ENCODE results near the gene TEX51.

Gene TEX51

GRCh38 chr2:126910637-126911036, 11.9 kb downstream of the TEX51 start:
- no peak for DNase-seq (ENCODE audit: low read depth)
- TF ChIP-seq, protein P1, sequence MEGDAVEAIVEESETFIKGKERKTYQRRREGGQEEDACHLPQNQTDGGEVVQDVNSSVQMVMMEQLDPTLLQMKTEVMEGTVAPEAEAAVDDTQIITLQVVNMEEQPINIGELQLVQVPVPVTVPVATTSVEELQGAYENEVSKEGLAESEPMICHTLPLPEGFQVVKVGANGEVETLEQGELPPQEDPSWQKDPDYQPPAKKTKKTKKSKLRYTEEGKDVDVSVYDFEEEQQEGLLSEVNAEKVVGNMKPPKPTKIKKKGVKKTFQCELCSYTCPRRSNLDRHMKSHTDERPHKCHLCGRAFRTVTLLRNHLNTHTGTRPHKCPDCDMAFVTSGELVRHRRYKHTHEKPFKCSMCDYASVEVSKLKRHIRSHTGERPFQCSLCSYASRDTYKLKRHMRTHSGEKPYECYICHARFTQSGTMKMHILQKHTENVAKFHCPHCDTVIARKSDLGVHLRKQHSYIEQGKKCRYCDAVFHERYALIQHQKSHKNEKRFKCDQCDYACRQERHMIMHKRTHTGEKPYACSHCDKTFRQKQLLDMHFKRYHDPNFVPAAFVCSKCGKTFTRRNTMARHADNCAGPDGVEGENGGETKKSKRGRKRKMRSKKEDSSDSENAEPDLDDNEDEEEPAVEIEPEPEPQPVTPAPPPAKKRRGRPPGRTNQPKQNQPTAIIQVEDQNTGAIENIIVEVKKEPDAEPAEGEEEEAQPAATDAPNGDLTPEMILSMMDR (IDR thresholded peaks at IDR 0.05; ENCODE audit: low read length, missing control alignments), result no peak
- no peak overlapping the region for H3K4me3 ChIP-seq (replicated peaks; ENCODE audit: low read depth, low read length)

DNA sequence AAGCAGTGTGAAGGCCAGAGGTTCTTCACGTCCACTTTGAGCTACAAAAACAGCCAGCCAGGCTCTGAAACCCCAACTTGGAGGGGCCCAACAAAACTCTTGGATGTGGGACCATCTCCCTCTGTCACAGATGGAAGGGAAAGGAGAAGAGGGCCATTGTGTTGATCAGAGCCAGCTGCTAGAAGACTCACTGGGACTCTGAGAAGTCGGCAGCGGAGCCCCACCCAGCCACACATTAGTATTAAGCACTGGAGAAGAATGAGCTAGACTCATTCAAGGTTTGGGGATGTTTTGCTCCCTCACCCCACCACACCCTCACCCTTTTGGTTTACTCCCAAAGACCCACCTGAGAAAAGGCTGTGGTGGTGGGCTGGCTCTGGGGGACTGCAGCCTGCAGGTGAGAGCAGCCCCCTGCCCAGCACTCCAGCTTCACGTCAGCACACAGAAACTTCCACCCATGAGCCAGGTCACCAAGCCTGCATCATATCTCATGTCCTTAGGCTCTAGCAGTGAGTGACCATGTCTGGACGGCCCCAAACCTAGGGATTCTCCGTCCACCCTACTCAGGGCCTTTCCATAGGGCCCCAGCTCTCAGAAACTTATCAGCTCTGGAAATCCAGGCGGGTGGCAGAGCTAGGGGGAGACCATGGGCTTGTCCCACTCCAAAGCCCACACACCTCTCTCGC, 12.6 kb downstream of the TEX51 start:
- no peak for DNase-seq (ENCODE audit: low read depth)
- TF ChIP-seq, protein P1 (IDR thresholded peaks at IDR 0.05; ENCODE audit: low read length, missing control alignments), result no peak
- no peak overlapping the region for H3K4me3 ChIP-seq (replicated peaks; ENCODE audit: low read depth, low read length)

GRCh38 chr2:126912201-126912600, 13.5 kb downstream of the TEX51 start:
- no peak for DNase-seq (ENCODE audit: low read depth)
- TF ChIP-seq, protein P1 (IDR thresholded peaks at IDR 0.05; ENCODE audit: low read length, missing control alignments), result no peak

DNA sequence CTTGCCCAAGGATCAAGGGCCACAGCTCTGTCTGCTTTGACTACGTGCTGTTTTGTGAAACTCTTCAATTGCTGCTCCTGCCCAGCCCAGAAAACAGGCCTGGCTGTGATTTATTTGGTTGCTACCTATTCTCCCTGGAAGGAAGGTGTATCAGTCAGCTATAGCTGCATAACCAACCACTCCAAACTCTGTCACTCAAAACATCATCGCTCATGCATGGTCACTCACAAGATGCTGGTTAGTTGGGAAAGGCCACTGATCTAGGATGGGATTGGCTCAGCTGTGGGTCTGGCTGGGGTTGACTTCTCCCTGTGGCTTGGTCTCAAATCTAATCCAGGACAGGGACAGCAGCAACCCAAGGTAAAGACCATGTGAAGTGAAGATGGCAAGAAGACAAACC, 14.6 kb downstream of the TEX51 start:
- TF ChIP-seq, protein P1 (IDR thresholded peaks at IDR 0.05; ENCODE audit: low read length, missing control alignments), result no peak
- no peak for DNase-seq (ENCODE audit: low read depth)
- H3K4me3 ChIP-seq (replicated peaks; ENCODE audit: low read depth, low read length), result no peak overlapping the region

More at GRCh38 chr2:126912201-126912600, 13.5 kb downstream of the TEX51 start:
- H3K4me3 ChIP-seq (replicated peaks; ENCODE audit: low read depth, low read length), result no peak overlapping the region

DNA sequence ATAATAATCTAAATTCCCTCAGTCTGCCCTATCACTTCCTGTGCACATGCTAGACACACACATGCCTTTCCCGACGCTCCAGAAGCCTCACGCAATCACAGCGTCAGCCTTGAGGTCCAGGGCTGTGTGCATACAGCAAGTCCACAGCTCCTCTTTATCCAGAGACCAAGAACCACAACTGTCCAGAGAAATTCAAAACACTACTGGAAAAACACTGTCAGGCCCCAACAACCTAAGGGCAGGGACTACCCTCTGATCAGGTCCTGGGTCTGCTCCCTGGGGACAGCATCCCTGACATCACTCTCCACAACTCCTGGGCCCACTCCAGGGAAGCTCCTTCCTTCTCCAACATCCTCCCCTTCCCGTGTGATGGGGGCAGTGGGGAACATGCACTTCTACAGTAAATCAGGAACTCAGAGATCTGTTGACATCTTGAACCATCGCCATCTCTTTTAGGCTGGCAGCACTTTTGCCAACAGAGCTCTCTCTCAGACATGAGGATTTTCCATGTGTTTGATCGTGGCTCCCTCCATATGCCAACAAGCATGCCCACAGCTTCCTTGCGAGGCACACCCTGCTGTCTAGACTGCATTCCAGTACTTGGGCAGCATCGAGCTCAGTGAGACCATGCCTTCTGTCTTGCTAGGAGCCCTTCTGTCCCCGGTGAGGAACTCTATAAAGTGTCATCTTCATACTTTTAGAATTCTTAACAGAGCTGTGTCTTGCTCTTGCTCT, 15.4 kb downstream of the TEX51 start:
- DNase-seq (ENCODE audit: low read depth), result no peak
- no peak overlapping the region for H3K4me3 ChIP-seq (replicated peaks; ENCODE audit: low read depth, low read length)
- TF ChIP-seq, protein P1 (IDR thresholded peaks at IDR 0.05; ENCODE audit: low read length, missing control alignments), result no peak

GRCh38 chr2:126914811-126915500, 16.3 kb downstream of the TEX51 start:
- no peak overlapping the region for H3K4me3 ChIP-seq (replicated peaks; ENCODE audit: low read depth, low read length)
- TF ChIP-seq, protein P1 (IDR thresholded peaks at IDR 0.05; ENCODE audit: low read length, missing control alignments), result no peak
- no peak for DNase-seq (ENCODE audit: low read depth)

Data from fibroblast of pulmonary artery (primary cell).